K562 (cell line): ENCODE data around the gene OTOA. TPM values are rescaled to one million over a fixed set of nuclear protein-coding genes. Genes with fewer than 3 reads are reported as not detected.

Source experiments
- ATAC-seq: fragments of 200-7000 bp; cut with Tn5 transposase; 3 replicates; pipeline ENCODE4 v1.9.1; 2020; ENCODE audit warnings: moderate library complexity
- BruUV-seq: library from RNA; stranded (reverse); fragments of 400-500 nt; replicated peaks from 2 replicates; lab custom pipeline; 2021; lab: Mats Ljungman, UMichigan
- CTCF ChIA-PET: fragments of 300-600 bp; formaldehyde crosslinking; extraction: SDS; loops from one replicate; lab custom pipeline; 2021; ENCODE audit warnings: low intra/inter-chr PET ratio; lab: Yijun Ruan, JAX
- POLR2A ChIA-PET: fragments of 300-600, 350-650 bp; sonication (Branson Sonifier 250); formaldehyde crosslinking; extraction: SDS; loops from one replicate; lab custom pipeline; 2021; ENCODE audit warnings: antibody characterized with exemption, inconsistent platforms; lab: Yijun Ruan, JAX
- DNase-seq, 4 experiments: peaks; one replicate each; pipeline versions ENCODE4 v3.0.0 to v3.0.0-alpha.2; 2011 to 2018; ENCODE audit warnings: low spot score in 3 of 4, mixed read lengths in 3 of 4; ENCODE audit errors: extremely low read depth in 1 of 4
- FAIRE-seq: peaks from 2 replicates; lab custom pipeline; 2011; peaks lifted over from hg19 to GRCh38; lab: Jason Lieb, UNC
- H2AFZ ChIP-seq: 2 replicates; pipeline ENCODE4 v1.6.0; 2011; ENCODE audit warnings: low read depth, low read length, control low read depth, inconsistent platforms
- H3K27ac ChIP-seq: fragments of 200-600 bp; 3 replicates; pipeline ENCODE4 v1.8.0; 2011; ENCODE audit warnings: low read depth, mild to moderate bottlenecking, control low read depth, inconsistent platforms, low read length, moderate library complexity, mixed read lengths; ENCODE audit errors: extremely low read depth
- H3K27me3 ChIP-seq, 2 experiments: fragments of 300-600 bp in 1 of 2; 2 replicates in 1 of 2; 3 replicates in 1 of 2; pipeline versions ENCODE4 v1.6.0 to v1.8.0; 2011; ENCODE audit warnings: inconsistent platforms in 2 of 2, low read length in 2 of 2, mild to moderate bottlenecking in 1 of 2, mixed read lengths in 1 of 2, moderate library complexity in 1 of 2; ENCODE audit not compliant: control insufficient read depth in 2 of 2, insufficient read depth in 2 of 2
- H3K36me3 ChIP-seq: fragments of 300-600 bp; 3 replicates; pipeline ENCODE4 v1.8.0; 2011; ENCODE audit warnings: mild to moderate bottlenecking, low read length, inconsistent platforms; ENCODE audit not compliant: control insufficient read depth, insufficient read depth
- H3K4me1 ChIP-seq, 2 experiments: fragments of 200-600 bp in 1 of 2; replicated peaks in 1 of 2; 2 replicates in 1 of 2; 3 replicates in 1 of 2; pipeline versions ENCODE4 v1.5.1 to v1.8.0; 2011; ENCODE audit warnings: inconsistent platforms in 2 of 2, low read length in 2 of 2, mild to moderate bottlenecking in 1 of 2, mixed read lengths in 1 of 2, moderate library complexity in 1 of 2; ENCODE audit not compliant: control insufficient read depth in 2 of 2, insufficient read depth in 2 of 2
- H3K4me2 ChIP-seq: 2 replicates; pipeline ENCODE4 v1.6.1; 2011; ENCODE audit warnings: low read length, control low read depth, inconsistent platforms, mixed read lengths; ENCODE audit not compliant: insufficient read depth
- H3K4me3 ChIP-seq: fragments of 200-600 bp; sonication (generic), shearing (Covaris generic); 2 replicates; pipeline ENCODE4 v1.5.1; 2016; ENCODE audit warnings: control low read depth, inconsistent platforms
- H3K79me2 ChIP-seq: fragments of 200-600 bp; 3 replicates; pipeline ENCODE4 v1.8.0; 2011; ENCODE audit warnings: low read length, inconsistent platforms; ENCODE audit not compliant: control insufficient read depth, insufficient read depth
- H3K9ac ChIP-seq, 2 experiments: 2 replicates each; pipeline versions ENCODE4 v1.6.0 to v1.6.1; 2011; ENCODE audit warnings: low read depth in 2 of 2, low read length in 2 of 2, control low read depth in 1 of 2, inconsistent platforms in 1 of 2, mild to moderate bottlenecking in 1 of 2, mixed read lengths in 1 of 2; ENCODE audit not compliant: insufficient read depth in 1 of 2
- H3K9me1 ChIP-seq: one replicate; pipeline ENCODE4 v1.6.0; 2011; ENCODE audit warnings: inconsistent platforms, mild to moderate bottlenecking, low read length, moderate library complexity; ENCODE audit not compliant: control insufficient read depth, insufficient read depth
- H3K9me3 ChIP-seq: replicated peaks from 2 replicates; pipeline ENCODE4 v1.5.1; 2011; ENCODE audit warnings: low read depth, low read length, inconsistent platforms; ENCODE audit not compliant: control insufficient read depth, insufficient read depth
- H4K20me1 ChIP-seq: replicated peaks from 2 replicates; pipeline ENCODE4 v1.6.1; 2011; ENCODE audit warnings: low read length, inconsistent platforms, mixed read lengths; ENCODE audit not compliant: control insufficient read depth, insufficient read depth
- BACH1 ChIP-seq: fragments of 200-800 bp; sonication (Bioruptor generic); IDR thresholded peaks from 2 replicates; pipeline ENCODE4 v1.6.1; 2016; ENCODE audit warnings: missing genetic modification characterization, missing compliant biosample characterization
- BRF2 ChIP-seq: IDR thresholded peaks from 3 replicates; pipeline ENCODE4 v1.6.1; 2011; ENCODE audit warnings: borderline replicate concordance, mild to moderate bottlenecking; ENCODE audit not compliant: insufficient read length, insufficient read depth
- CHD4 ChIP-seq: fragments of 200-600 bp; sonication (generic); IDR thresholded peaks from 3 replicates; pipeline ENCODE4 v1.6.1; 2012; ENCODE audit warnings: low read depth, mild to moderate bottlenecking, mixed read lengths, low read length, inconsistent platforms; ENCODE audit not compliant: insufficient read depth, insufficient replicate concordance, poor library complexity, severe bottlenecking
- CLOCK ChIP-seq: fragments of 250-450 bp; sonication (Bioruptor Pico); IDR thresholded peaks from 2 replicates; pipeline ENCODE4 v1.4.0; 2020; ENCODE audit warnings: mild to moderate bottlenecking, moderate library complexity, borderline replicate concordance
- CREM ChIP-seq: IDR thresholded peaks from 2 replicates; pipeline ENCODE4 v1.6.1; 2014; ENCODE audit warnings: antibody characterized with exemption, low read depth
- DNMT1 ChIP-seq: fragments of 450-650 bp; IDR thresholded peaks from 2 replicates; pipeline ENCODE4 v1.6.1; 2016; ENCODE audit warnings: antibody characterized with exemption, mild to moderate bottlenecking
- EWSR1 ChIP-seq: fragments of 450-650 bp; IDR thresholded peaks from 2 replicates; pipeline ENCODE4 v1.6.1; 2018; ENCODE audit warnings: borderline replicate concordance, mild to moderate bottlenecking, low read depth, moderate library complexity; ENCODE audit not compliant: partially characterized antibody
- FOXK2 ChIP-seq, 2 experiments: fragments of 450-650 bp; IDR thresholded peaks in 1 of 2; conservative IDR thresholded peaks in 1 of 2; 2 replicates each; pipeline ENCODE4 v1.6.1; 2016; ENCODE audit warnings: low read depth in 2 of 2, mild to moderate bottlenecking in 1 of 2
- RBBP5 ChIP-seq: fragments of 200-600 bp; sonication (generic); IDR thresholded peaks from 2 replicates; pipeline ENCODE4 v1.6.1; 2012; ENCODE audit warnings: borderline replicate concordance, mild to moderate bottlenecking, low read length, control low read depth, inconsistent platforms; ENCODE audit not compliant: insufficient read depth, poor library complexity, severe bottlenecking
- SAP30 ChIP-seq: fragments of 200-600 bp; sonication (generic); IDR thresholded peaks from 2 replicates; pipeline ENCODE4 v1.6.1; 2012; ENCODE audit warnings: borderline replicate concordance, low read depth, mild to moderate bottlenecking, moderate library complexity, low read length, control low read depth, inconsistent platforms; ENCODE audit not compliant: insufficient read depth, poor library complexity, severe bottlenecking
- ZBTB8A ChIP-seq: fragments of 450-650 bp; IDR thresholded peaks from 2 replicates; pipeline ENCODE4 v1.6.1; 2018; ENCODE audit warnings: mild to moderate bottlenecking, moderate library complexity; ENCODE audit not compliant: partially characterized antibody
- ZNF133 ChIP-seq: fragments of 250-450 bp; sonication (Bioruptor Pico); IDR thresholded peaks from 2 replicates; pipeline ENCODE4 v1.4.0; 2020; ENCODE audit warnings: mild to moderate bottlenecking
- ZNF175 ChIP-seq: fragments of 200-800 bp; sonication (Bioruptor generic); IDR thresholded peaks from 2 replicates; pipeline ENCODE4 v1.6.1; 2016; ENCODE audit warnings: low read depth, mild to moderate bottlenecking, missing genetic modification characterization, missing compliant biosample characterization
- ZNF3 ChIP-seq: fragments of 250-450 bp; sonication (Bioruptor Pico); IDR thresholded peaks from 2 replicates; pipeline ENCODE4 v1.5.0; 2021; ENCODE audit warnings: mild to moderate bottlenecking, moderate library complexity
- WGBS: fragments of 100-300 bp; shearing (Covaris generic); methylation state at CpG from one replicate; pipeline ENCODE4 v1.1.6; 2016; ENCODE audit warnings: low coverage, mixed read lengths; ENCODE audit not compliant: insufficient coverage; ENCODE audit errors: missing lambda C conversion rate; 5-methylcytosine and 5-hydroxymethylcytosine counted together
- in situ Hi-C: fragments of 300-500 bp; cut with MboI; formaldehyde crosslinking; loops from 4 replicates; pipeline ENCODE4 v1.15.0; 2018; ENCODE audit warnings: inconsistent platforms, mixed read lengths
- intact Hi-C: fragments of 100-400 bp; cut with micrococcal nuclease; formaldehyde crosslinking; loops from 2 replicates; pipeline ENCODE4 v1.14.2; 2022
- polyA plus RNA-seq, 8 experiments: library from polyadenylated mRNA; depleted of rRNA in 4 of 8; stranded (reverse) in 5 of 8; unstranded in 3 of 8; fragments of >200 nt; fragmentation: Nextera tagmentation in 2 of 8; fragmentation: Illumina TruSeq in 1 of 8; extraction: Ambion mirVana in 2 of 8; extraction: Trizol in 1 of 8; gene quantifications; 2 replicates each; pipeline versions ENCODE4 v1.2.1 to v1.2.3, GENCODE V29; 2011 to 2014; ENCODE audit warnings: inconsistent platforms in 1 of 8, missing spikeins in 1 of 8
- total RNA-seq, 7 experiments: library from RNA; depleted of rRNA in 6 of 7; stranded (reverse); fragments of >200 nt in 6 of 7; fragmentation: Illumina TruSeq in 2 of 7; extraction: Trizol in 2 of 7; gene quantifications; 2 replicates each; pipeline versions ENCODE4 v1.2.1 to v1.2.3, GENCODE V29; 2011 to 2021; ENCODE audit warnings: low replicate concordance in 1 of 7

Gene OTOA
- total and polyA plus RNA-seq, 9 of the 15 experiments (the other 6 are each of a cell fraction or from before 2014, with no cell fraction given), result 0.04 TPM; not detected in 8

- TF ChIP-seq DNMT1 (no peak), CREM (peak; percentile 43; the same call in 1 of the 2 replicates)
Observed at GRCh38 chr16:21656795-21657768, 6.7 kb upstream of the OTOA start (continued).

- ChIA-PET POLR2A (interaction anchor here (0.7 kb wide), 1 partner anchor 1371 kb away, joined by 3 read pairs; no protein-coding TSS in a partner anchor), CTCF (no interaction called here)
- Histone ChIP-seq H3K27ac (no peak overlapping the region), H3K79me2 (no peaks in the 10 kb centered on the region), H3K9me3 (no peaks in the 10 kb centered on the region), H4K20me1 (no peaks in the 10 kb centered on the region), H3K9me1 (no peaks in the 10 kb centered on the region), H3K4me3 (no peak overlapping the region), H3K27me3 (peaks cover 0 to 3% of the 10 kb centered on the region in 2 experiments; a peak in 3 of 5 replicates), H3K9ac (no peak overlapping the region), H3K4me1 (peaks cover 0 to 7% of the 10 kb centered on the region in 2 experiments; a peak in 2 of 5 replicates), H2AFZ (no peak overlapping the region), H3K36me3 (peaks cover 17% of the 10 kb centered on the region; the same call in 2 of the 3 replicates), H3K4me2 (no peak overlapping the region)
- in situ Hi-C loops (loop anchor here (5.0 kb wide), 1 partner anchor 48 kb away; no protein-coding TSS in a partner anchor), intact Hi-C loops (loop anchor here (5.0 kb wide), 1 partner anchor 48 kb away; no protein-coding TSS in a partner anchor)
- 78% methylated on average over 4 of the region's 4 CpGs for WGBS
- DNase-seq, result no peak
- no TSS peak for BruUV-seq
- FAIRE-seq, result no peak
- no peak for ATAC-seq
- no peak for TF ChIP-seq CLOCK (CRISPR knock-in tag)
- TF ChIP-seq RBBP5, result no peak
- no peak for TF ChIP-seq ZNF175 (CRISPR knock-in tag)
- no peak for TF ChIP-seq FOXK2 (conservative IDR thresholded peaks at IDR 0.05 in 1 of 2, IDR thresholded peaks at IDR 0.05 in 1 of 2; ENCODE audit: low read depth in 2 of 2)
- TF ChIP-seq CHD4, result no peak
- no peak for TF ChIP-seq EWSR1
- no peak for TF ChIP-seq ZBTB8A
- TF ChIP-seq ZNF3 (CRISPR knock-in tag), result no peak
- TF ChIP-seq SAP30, result no peak
- no peak for TF ChIP-seq BRF2
- no peak for TF ChIP-seq BACH1 (tag)
- TF ChIP-seq ZNF133 (CRISPR knock-in tag), result no peak
Observed at GRCh38 chr16:21659124-21659523, 4.6 kb upstream of the OTOA start.
